Measurements from ENCODE around the gene METTL25.

Gene METTL25

DNA sequence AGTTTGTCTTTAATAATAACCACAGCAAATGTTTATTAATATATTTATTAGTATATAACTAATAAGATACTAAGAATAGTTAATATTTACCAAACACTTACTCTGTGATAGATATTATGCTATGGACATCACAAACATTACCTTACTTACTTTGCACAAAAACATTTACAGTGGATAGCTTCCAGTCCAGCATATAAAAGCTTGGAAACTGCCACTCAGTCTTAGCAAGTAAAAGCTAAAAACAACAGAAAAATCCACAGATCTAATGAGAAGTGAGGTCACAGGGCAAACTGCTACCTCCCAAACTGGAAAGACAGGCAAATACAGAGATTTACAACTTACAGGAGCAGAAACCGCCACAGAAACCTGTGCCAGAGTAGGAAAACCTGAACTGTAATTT, 99.8 kb downstream of the METTL25 start:
- no peak overlapping the region for H2AK5ac ChIP-seq (ENCODE audit: low read length)
- H3K9me3 ChIP-seq (ENCODE audit: insufficient read depth, low read depth, low read length) = no peaks in the 10 kb centered on the region
- no peak overlapping the region for H2AFZ ChIP-seq (ENCODE audit: insufficient read depth, low read length, poor library complexity)

GRCh38 chr12:82461393-82461792, 103.1 kb downstream of the METTL25 start:
- no CpG with 5 or more reads among the region's 1 CpG for WGBS (ENCODE audit: extremely low coverage, insufficient coverage, insufficient read length)
- H2AFZ ChIP-seq (ENCODE audit: insufficient read depth, low read length, poor library complexity) = no peak overlapping the region

More for the DNA sequence above, 99.8 kb downstream of the METTL25 start:
- no peak for DNase-seq
- Histone ChIP-seq H3K79me2 (ENCODE audit: control insufficient read depth, insufficient read depth, low read length, poor library complexity) (no peaks in the 10 kb centered on the region), H3K4me3 (ENCODE audit: low read depth, low read length) (no peak overlapping the region), H4K12ac (ENCODE audit: low read depth, low read length) (no peak overlapping the region), H3K27ac (ENCODE audit: low read depth, low read length) (no peak overlapping the region), H3K23ac (ENCODE audit: low read length) (no peak overlapping the region), H2BK5ac (ENCODE audit: low read depth, low read length, poor library complexity) (no peak overlapping the region), H3K14ac (ENCODE audit: low read length) (no peak overlapping the region), H4K91ac (ENCODE audit: low read depth, low read length) (no peak overlapping the region), H2BK12ac (ENCODE audit: low read length) (no peak overlapping the region), H3K36me3 (ENCODE audit: control insufficient read depth in 1 of 2, insufficient read depth in 2 of 2, low read length in 2 of 2) (no peaks in the 10 kb centered on the region), H4K8ac (ENCODE audit: low read depth, low read length) (no peak overlapping the region), H3K79me1 (ENCODE audit: low read length) (no peaks in the 10 kb centered on the region), H3K27me3 (ENCODE audit: insufficient read depth, low read length) (no peaks in the 10 kb centered on the region), H3K4me2 (ENCODE audit: low read length) (peak overlapping the region; percentile 39), H3K4me1 (ENCODE audit: control insufficient read depth in 1 of 2, insufficient read depth in 2 of 2, low read length in 2 of 2) (no peaks in the 10 kb centered on the region), H3K9ac (ENCODE audit: low read length) (no peak overlapping the region), H3K18ac (ENCODE audit: low read length) (no peak overlapping the region), H3K4ac (ENCODE audit: low read depth, low read length) (no peak overlapping the region), H2BK120ac (ENCODE audit: insufficient read depth, low read length, poor library complexity) (no peak overlapping the region)
- WGBS (ENCODE audit: extremely low coverage, insufficient coverage, insufficient read length) = no CpG with 5 or more reads among the region's 1 CpG

DNA sequence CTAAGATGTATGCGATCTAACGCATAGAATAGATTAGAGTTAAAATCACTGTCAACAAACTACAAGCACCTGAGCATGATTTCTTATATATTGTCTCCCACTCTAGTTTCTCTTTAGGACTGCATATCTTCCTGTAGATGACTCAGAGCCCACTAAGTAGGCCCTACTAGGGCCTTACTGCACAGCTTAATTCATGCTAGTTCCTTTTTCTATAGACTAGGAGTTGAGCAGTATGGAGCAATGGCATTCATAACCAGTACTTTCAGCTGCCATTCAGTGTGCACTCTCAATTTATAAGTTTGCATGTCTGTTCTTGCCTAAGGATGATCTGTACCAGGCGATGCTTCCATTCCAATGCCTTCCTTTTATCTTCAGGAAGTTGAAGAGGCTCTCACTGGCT, 103.5 kb downstream of the METTL25 start:
- Histone ChIP-seq H3K18ac (ENCODE audit: low read length) (no peak overlapping the region), H3K4me1 (ENCODE audit: control insufficient read depth in 1 of 2, insufficient read depth in 2 of 2, low read length in 2 of 2) (no peaks in the 10 kb centered on the region), H2BK120ac (ENCODE audit: insufficient read depth, low read length, poor library complexity) (no peak overlapping the region), H3K27ac (ENCODE audit: low read depth, low read length) (no peak overlapping the region), H3K9ac (ENCODE audit: low read length) (no peak overlapping the region), H3K23ac (ENCODE audit: low read length) (no peak overlapping the region), H3K4me3 (ENCODE audit: low read depth, low read length) (no peak overlapping the region), H3K79me2 (ENCODE audit: control insufficient read depth, insufficient read depth, low read length, poor library complexity) (no peaks in the 10 kb centered on the region), H3K4ac (ENCODE audit: low read depth, low read length) (no peak overlapping the region), H4K8ac (ENCODE audit: low read depth, low read length) (no peak overlapping the region), H2AFZ (ENCODE audit: insufficient read depth, low read length, poor library complexity) (no peak overlapping the region), H3K4me2 (ENCODE audit: low read length) (no peak overlapping the region), H3K36me3 (ENCODE audit: control insufficient read depth in 1 of 2, insufficient read depth in 2 of 2, low read length in 2 of 2) (no peaks in the 10 kb centered on the region), H4K91ac (ENCODE audit: low read depth, low read length) (no peak overlapping the region), H3K9me3 (ENCODE audit: insufficient read depth, low read depth, low read length) (no peaks in the 10 kb centered on the region), H2BK5ac (ENCODE audit: low read depth, low read length, poor library complexity) (no peak overlapping the region), H2AK5ac (ENCODE audit: low read length) (no peak overlapping the region), H3K14ac (ENCODE audit: low read length) (no peak overlapping the region), H4K12ac (ENCODE audit: low read depth, low read length) (no peak overlapping the region), H3K79me1 (ENCODE audit: low read length) (no peaks in the 10 kb centered on the region), H2BK12ac (ENCODE audit: low read length) (no peak overlapping the region), H3K27me3 (ENCODE audit: insufficient read depth, low read length) (no peaks in the 10 kb centered on the region)
- WGBS (ENCODE audit: extremely low coverage, insufficient coverage, insufficient read length) = no CpG with 5 or more reads among the region's 3 CpGs
- DNase-seq = no peak

More at GRCh38 chr12:82461393-82461792, 103.1 kb downstream of the METTL25 start:
- Histone ChIP-seq H3K27ac (ENCODE audit: low read depth, low read length) (no peak overlapping the region), H3K23ac (ENCODE audit: low read length) (no peak overlapping the region), H3K27me3 (ENCODE audit: insufficient read depth, low read length) (no peaks in the 10 kb centered on the region), H3K4me3 (ENCODE audit: low read depth, low read length) (no peak overlapping the region), H4K12ac (ENCODE audit: low read depth, low read length) (no peak overlapping the region), H3K4ac (ENCODE audit: low read depth, low read length) (no peak overlapping the region), H3K9me3 (ENCODE audit: insufficient read depth, low read depth, low read length) (no peaks in the 10 kb centered on the region), H2BK12ac (ENCODE audit: low read length) (no peak overlapping the region), H3K79me2 (ENCODE audit: control insufficient read depth, insufficient read depth, low read length, poor library complexity) (no peaks in the 10 kb centered on the region), H3K4me2 (ENCODE audit: low read length) (no peak overlapping the region), H2BK120ac (ENCODE audit: insufficient read depth, low read length, poor library complexity) (no peak overlapping the region), H3K79me1 (ENCODE audit: low read length) (no peaks in the 10 kb centered on the region), H4K8ac (ENCODE audit: low read depth, low read length) (no peak overlapping the region), H4K91ac (ENCODE audit: low read depth, low read length) (no peak overlapping the region), H3K9ac (ENCODE audit: low read length) (no peak overlapping the region), H3K36me3 (ENCODE audit: control insufficient read depth in 1 of 2, insufficient read depth in 2 of 2, low read length in 2 of 2) (no peaks in the 10 kb centered on the region), H3K4me1 (ENCODE audit: control insufficient read depth in 1 of 2, insufficient read depth in 2 of 2, low read length in 2 of 2) (no peaks in the 10 kb centered on the region), H3K18ac (ENCODE audit: low read length) (no peak overlapping the region), H2AK5ac (ENCODE audit: low read length) (no peak overlapping the region), H3K14ac (ENCODE audit: low read length) (no peak overlapping the region), H2BK5ac (ENCODE audit: low read depth, low read length, poor library complexity) (no peak overlapping the region)
- DNase-seq = no peak

DNA sequence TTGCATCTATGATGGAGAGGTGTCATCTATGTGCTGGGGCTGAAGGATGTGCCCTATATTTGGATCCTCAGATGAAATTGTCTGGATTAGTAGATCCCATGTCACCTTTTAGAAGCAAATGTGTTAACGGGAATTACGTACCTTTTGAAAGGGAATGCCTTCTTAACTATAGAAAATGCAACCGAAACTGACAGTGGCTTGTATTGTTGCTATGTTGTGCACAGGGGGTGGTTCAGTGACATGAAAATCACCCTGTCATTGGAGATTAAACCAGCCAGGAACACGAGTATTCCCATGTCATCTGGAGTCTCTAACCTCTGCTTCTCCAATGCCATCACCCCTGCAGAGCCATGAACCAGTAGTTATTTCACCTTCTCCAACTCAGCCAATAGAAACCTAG, 110.2 kb downstream of the METTL25 start:
- H3K18ac ChIP-seq (ENCODE audit: low read length) = no peak overlapping the region
- WGBS (ENCODE audit: extremely low coverage, insufficient coverage, insufficient read length) = no CpG with 5 or more reads among the region's 4 CpGs
- no peak overlapping the region for H4K8ac ChIP-seq (ENCODE audit: low read depth, low read length)
- no peak overlapping the region for H3K27ac ChIP-seq (ENCODE audit: low read depth, low read length)
- H2BK12ac ChIP-seq (ENCODE audit: low read length) = no peak overlapping the region
- H3K23ac ChIP-seq (ENCODE audit: low read length) = no peak overlapping the region
- H3K36me3 ChIP-seq (ENCODE audit: control insufficient read depth in 1 of 2, insufficient read depth in 2 of 2, low read length in 2 of 2) = no peaks in the 10 kb centered on the region
- no peak overlapping the region for H4K91ac ChIP-seq (ENCODE audit: low read depth, low read length)
- H2BK5ac ChIP-seq (ENCODE audit: low read depth, low read length, poor library complexity) = no peak overlapping the region
- H3K9me3 ChIP-seq (ENCODE audit: insufficient read depth, low read depth, low read length) = peaks cover 2% of the 10 kb centered on the region
- DNase-seq = no peak
- no peak overlapping the region for H2AFZ ChIP-seq (ENCODE audit: insufficient read depth, low read length, poor library complexity)
- H3K4me1 ChIP-seq (ENCODE audit: control insufficient read depth in 1 of 2, insufficient read depth in 2 of 2, low read length in 2 of 2) = no peaks in the 10 kb centered on the region
- H2BK120ac ChIP-seq (ENCODE audit: insufficient read depth, low read length, poor library complexity) = no peak overlapping the region
- H3K27me3 ChIP-seq (ENCODE audit: insufficient read depth, low read length) = no peaks in the 10 kb centered on the region
- no peak overlapping the region for H3K9ac ChIP-seq (ENCODE audit: low read length)
- H3K79me2 ChIP-seq (ENCODE audit: control insufficient read depth, insufficient read depth, low read length, poor library complexity) = no peaks in the 10 kb centered on the region
- H3K4me3 ChIP-seq (ENCODE audit: low read depth, low read length) = no peak overlapping the region
- no peak overlapping the region for H2AK5ac ChIP-seq (ENCODE audit: low read length)
- H3K4me2 ChIP-seq (ENCODE audit: low read length) = no peak overlapping the region
- H3K4ac ChIP-seq (ENCODE audit: low read depth, low read length) = no peak overlapping the region
- H3K14ac ChIP-seq (ENCODE audit: low read length) = no peak overlapping the region
- no peaks in the 10 kb centered on the region for H3K79me1 ChIP-seq (ENCODE audit: low read length)
- H4K12ac ChIP-seq (ENCODE audit: low read depth, low read length) = no peak overlapping the region

Measured in trophoblast cell (in vitro differentiated cells and primary cell).